ENCODE data around the gene SPIB.
A peak's percentile ranks its signal among the peaks of the same experiment; 100 is the strongest.

Gene SPIB

GRCh38 chr19:50414864-50415660 is 3.7 kb upstream of the SPIB start:
- Histone ChIP-seq H3K4me3 (peak overlapping the region; percentile 17), H3K27ac (no peak overlapping the region)
- no peak for DNase-seq (ENCODE audit: low spot score)
- peak; percentile 85 for TF ChIP-seq CTCF (IDR thresholded peaks at IDR 0.05)

GRCh38 chr19:50415661-50416033 is 3.1 kb upstream of the SPIB start:
- TF ChIP-seq CTCF (IDR thresholded peaks at IDR 0.05), result no peak
- H3K4me3 ChIP-seq, result peak overlapping the region; percentile 17
- no peak overlapping the region for H3K27ac ChIP-seq
- DNase-seq (ENCODE audit: low spot score), result no peak

- no peak for DNase-seq (ENCODE audit: low spot score)
- no peak for TF ChIP-seq CTCF (IDR thresholded peaks at IDR 0.05)
- no peak overlapping the region for H3K4me3 ChIP-seq
- H3K27ac ChIP-seq, result no peak overlapping the region
Observed at GRCh38 chr19:50416034-50416977, 2.4 kb upstream of the SPIB start.

GRCh38 chr19:50417111-50418081 is 1.3 kb upstream of the SPIB start:
- H3K4me3 ChIP-seq, result no peak overlapping the region
- TF ChIP-seq CTCF (IDR thresholded peaks at IDR 0.05), result no peak
- H3K27ac ChIP-seq, result no peak overlapping the region
- DNase-seq (ENCODE audit: low spot score), result no peak

- DNase-seq (ENCODE audit: low spot score), result no peak
- TF ChIP-seq CTCF (IDR thresholded peaks at IDR 0.05), result no peak
- Histone ChIP-seq H3K4me3 (no peak overlapping the region), H3K27ac (no peak overlapping the region)
Observed at GRCh38 chr19:50419022-50419579, 363 bp downstream of the SPIB start.

- no peak for TF ChIP-seq CTCF (IDR thresholded peaks at IDR 0.05)
- no peak for DNase-seq (ENCODE audit: low spot score)
- Histone ChIP-seq H3K4me3 (no peak overlapping the region), H3K27ac (no peak overlapping the region)
Observed at GRCh38 chr19:50419580-50420035, 870 bp downstream of the SPIB start.
